ENCODE measurements around the gene SLC25A29. TPM values are rescaled to one million over a fixed set of nuclear protein-coding genes. Genes with fewer than 3 reads are reported as not detected.

SLC25A29 gene
- total RNA-seq, 4 donors from 2014 or later: 29.7 to 72.2 (median 50.2) TPM

GRCh38 chr14:100332071-100332639 is 25.9 kb upstream of the SLC25A29 start:
- TF ChIP-seq, protein P1, sequence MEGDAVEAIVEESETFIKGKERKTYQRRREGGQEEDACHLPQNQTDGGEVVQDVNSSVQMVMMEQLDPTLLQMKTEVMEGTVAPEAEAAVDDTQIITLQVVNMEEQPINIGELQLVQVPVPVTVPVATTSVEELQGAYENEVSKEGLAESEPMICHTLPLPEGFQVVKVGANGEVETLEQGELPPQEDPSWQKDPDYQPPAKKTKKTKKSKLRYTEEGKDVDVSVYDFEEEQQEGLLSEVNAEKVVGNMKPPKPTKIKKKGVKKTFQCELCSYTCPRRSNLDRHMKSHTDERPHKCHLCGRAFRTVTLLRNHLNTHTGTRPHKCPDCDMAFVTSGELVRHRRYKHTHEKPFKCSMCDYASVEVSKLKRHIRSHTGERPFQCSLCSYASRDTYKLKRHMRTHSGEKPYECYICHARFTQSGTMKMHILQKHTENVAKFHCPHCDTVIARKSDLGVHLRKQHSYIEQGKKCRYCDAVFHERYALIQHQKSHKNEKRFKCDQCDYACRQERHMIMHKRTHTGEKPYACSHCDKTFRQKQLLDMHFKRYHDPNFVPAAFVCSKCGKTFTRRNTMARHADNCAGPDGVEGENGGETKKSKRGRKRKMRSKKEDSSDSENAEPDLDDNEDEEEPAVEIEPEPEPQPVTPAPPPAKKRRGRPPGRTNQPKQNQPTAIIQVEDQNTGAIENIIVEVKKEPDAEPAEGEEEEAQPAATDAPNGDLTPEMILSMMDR (IDR thresholded peaks at IDR 0.05): no peak
- DNase-seq (ENCODE audit: low spot score) (no peak), ATAC-seq (ENCODE audit: low FRiP score) (no peak)

DNA sequence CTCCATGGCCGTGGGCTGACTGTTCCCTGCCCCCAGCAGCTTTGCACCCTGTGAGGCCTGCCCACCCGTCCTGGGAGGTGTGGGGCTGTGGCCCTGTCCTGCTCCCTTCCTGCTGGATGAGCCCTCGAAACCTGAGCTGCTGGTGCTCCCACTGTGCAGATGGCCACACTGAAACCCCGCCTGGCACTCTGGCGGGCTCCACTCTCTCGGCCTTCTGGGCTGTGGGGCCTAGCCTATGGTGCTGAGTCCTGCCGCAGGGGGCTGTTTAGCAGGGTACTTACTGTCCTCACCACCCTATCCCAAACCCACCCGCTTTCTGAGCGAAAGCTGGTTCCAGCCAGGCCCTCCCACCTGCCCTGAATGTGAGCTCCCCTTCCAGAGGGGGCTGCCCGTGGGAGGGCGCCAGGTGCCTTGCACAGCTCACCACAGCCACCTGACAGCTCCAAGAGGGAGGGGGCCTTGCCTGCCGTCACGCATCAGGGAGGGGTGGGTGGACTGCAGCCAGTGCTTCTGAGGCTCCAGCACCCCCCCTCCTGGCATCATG is 24.2 kb upstream of the SLC25A29 start:
- no peak for DNase-seq (ENCODE audit: low spot score)
- TF ChIP-seq, protein P1 (IDR thresholded peaks at IDR 0.05): no peak
- ATAC-seq (ENCODE audit: low FRiP score): no peak

- TF ChIP-seq, protein P1 (IDR thresholded peaks at IDR 0.05): no peak
- no peak for ATAC-seq (ENCODE audit: low FRiP score)
- DNase-seq (ENCODE audit: low spot score): no peak
Observed at GRCh38 chr14:100330007-100330344, 23.7 kb upstream of the SLC25A29 start.

DNA sequence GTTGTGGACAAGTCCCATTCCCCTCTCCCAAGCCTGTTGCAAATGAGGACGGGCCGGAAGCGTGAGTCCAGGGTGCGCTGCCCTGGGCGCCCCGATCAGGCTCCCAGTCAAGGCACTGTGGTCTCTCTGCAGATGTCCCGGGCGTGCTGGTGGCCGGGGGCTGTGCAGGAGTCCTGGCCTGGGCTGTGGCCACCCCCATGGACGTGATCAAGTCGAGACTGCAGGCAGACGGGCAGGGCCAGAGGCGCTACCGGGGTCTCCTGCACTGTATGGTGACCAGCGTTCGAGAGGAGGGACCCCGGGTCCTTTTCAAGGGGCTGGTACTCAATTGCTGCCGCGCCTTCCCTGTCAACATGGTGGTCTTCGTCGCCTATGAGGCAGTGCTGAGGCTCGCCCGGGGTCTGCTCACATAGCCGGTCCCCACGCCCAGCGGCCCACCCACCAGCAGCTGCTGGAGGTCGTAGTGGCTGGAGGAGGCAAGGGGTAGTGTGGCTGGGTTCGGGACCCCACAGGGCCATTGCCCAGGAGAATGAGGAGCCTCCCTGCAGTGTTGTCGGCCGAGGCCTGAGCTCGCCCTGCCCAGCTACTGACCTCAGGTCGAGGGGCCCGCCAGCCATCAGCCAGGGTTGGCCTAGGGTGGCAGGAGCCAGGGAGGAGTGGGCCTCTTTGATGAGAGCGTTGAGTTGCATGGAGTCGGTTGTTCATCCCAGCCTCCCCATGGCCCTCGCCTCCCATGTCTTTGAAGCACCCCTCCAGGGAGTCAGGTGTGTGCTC is 23.2 kb upstream of the SLC25A29 start:
- no peak for DNase-seq (ENCODE audit: low spot score)
- TF ChIP-seq, protein P1 (IDR thresholded peaks at IDR 0.05): no peak
- ATAC-seq (ENCODE audit: low FRiP score): no peak

DNA sequence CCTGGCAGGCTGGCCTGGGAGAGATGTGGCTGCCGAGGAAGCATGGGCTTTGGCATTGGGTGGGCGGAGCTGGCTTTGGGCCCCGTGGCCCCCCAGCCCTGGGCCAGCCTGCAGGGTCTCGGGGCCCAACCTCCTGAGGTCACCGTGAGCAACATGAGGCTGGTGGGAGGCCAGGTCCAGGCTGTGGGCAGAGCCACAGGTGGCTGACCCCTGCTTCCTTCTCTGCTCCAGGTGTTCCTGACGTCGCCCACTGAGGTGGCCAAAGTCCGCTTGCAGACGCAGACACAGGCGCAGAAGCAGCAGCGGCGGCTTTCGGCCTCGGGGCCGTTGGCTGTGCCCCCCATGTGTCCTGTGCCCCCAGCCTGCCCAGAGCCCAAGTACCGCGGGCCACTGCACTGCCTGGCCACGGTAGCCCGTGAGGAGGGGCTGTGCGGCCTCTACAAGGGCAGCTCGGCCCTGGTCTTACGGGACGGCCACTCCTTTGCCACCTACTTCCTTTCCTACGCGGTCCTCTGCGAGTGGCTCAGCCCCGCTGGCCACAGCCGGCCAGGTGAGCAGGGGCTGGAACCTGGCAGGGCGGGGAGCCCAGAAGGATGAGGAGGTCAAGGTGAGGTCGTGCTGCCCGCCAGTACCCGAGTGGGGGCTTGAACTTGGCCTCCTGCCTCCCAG is 22.4 kb upstream of the SLC25A29 start:
- no peak for DNase-seq (ENCODE audit: low spot score)
- TF ChIP-seq, protein P1 (IDR thresholded peaks at IDR 0.05): no peak
- no peak for ATAC-seq (ENCODE audit: low FRiP score)

- DNase-seq (ENCODE audit: low spot score) (no peak), ATAC-seq (ENCODE audit: low FRiP score) (no peak)
- TF ChIP-seq, protein P1 (IDR thresholded peaks at IDR 0.05): no peak
Observed at GRCh38 chr14:100327128-100327527, 20.9 kb upstream of the SLC25A29 start.
